ENCODE measurements around the gene SMARCA2. TPM values are rescaled to one million over a fixed set of nuclear protein-coding genes. Genes with fewer than 3 reads are reported as not detected.

The SMARCA2 gene
- total RNA-seq, 1 donor from 2014 or later, result 110 TPM

- H3K27ac Mint-ChIP-seq (ENCODE audit: unreplicated experiment), result no peak overlapping the region
- H3K4me3 Mint-ChIP-seq (ENCODE audit: unreplicated experiment), result no peak overlapping the region
- no peak for DNase-seq (ENCODE audit: extremely low spot score, unreplicated experiment)
- H3K9me3 Mint-ChIP-seq (ENCODE audit: unreplicated experiment), result no peaks in the 10 kb centered on the region
- peaks cover 7% of the 10 kb centered on the region for H3K4me1 Mint-ChIP-seq (ENCODE audit: unreplicated experiment)
- no peaks in the 10 kb centered on the region for H3K27me3 Mint-ChIP-seq (ENCODE audit: unreplicated experiment)
- peaks cover 15% of the 10 kb centered on the region for H3K36me3 Mint-ChIP-seq (ENCODE audit: unreplicated experiment)
- TF ChIP-seq CTCF (IDR thresholded peaks at IDR 0.05), result no peak
These were observed 164.4 kb downstream of the SMARCA2 start for GRCh38 chr9:2179567-2179966.

- H3K27ac Mint-ChIP-seq (ENCODE audit: unreplicated experiment), result no peak overlapping the region
- H3K9me3 Mint-ChIP-seq (ENCODE audit: unreplicated experiment), result no peaks in the 10 kb centered on the region
- TF ChIP-seq CTCF (IDR thresholded peaks at IDR 0.05), result no peak
- no peaks in the 10 kb centered on the region for H3K27me3 Mint-ChIP-seq (ENCODE audit: unreplicated experiment)
- DNase-seq (ENCODE audit: extremely low spot score, unreplicated experiment), result no peak
- H3K4me1 Mint-ChIP-seq (ENCODE audit: unreplicated experiment), result peaks cover 7% of the 10 kb centered on the region
- peaks cover 18% of the 10 kb centered on the region for H3K36me3 Mint-ChIP-seq (ENCODE audit: unreplicated experiment)
- no peak overlapping the region for H3K4me3 Mint-ChIP-seq (ENCODE audit: unreplicated experiment)
These were observed 165.0 kb downstream of the SMARCA2 start for GRCh38 chr9:2180154-2180553.

- Mint-ChIP-seq H3K4me3 (ENCODE audit: unreplicated experiment) (no peak overlapping the region), H3K36me3 (ENCODE audit: unreplicated experiment) (peaks cover 22% of the 10 kb centered on the region), H3K9me3 (ENCODE audit: unreplicated experiment) (no peaks in the 10 kb centered on the region), H3K27me3 (ENCODE audit: unreplicated experiment) (no peaks in the 10 kb centered on the region), H3K4me1 (ENCODE audit: unreplicated experiment) (peaks cover 7% of the 10 kb centered on the region), H3K27ac (ENCODE audit: unreplicated experiment) (no peak overlapping the region)
- TF ChIP-seq CTCF (IDR thresholded peaks at IDR 0.05), result no peak
- DNase-seq (ENCODE audit: extremely low spot score, unreplicated experiment), result no peak
These were observed 165.6 kb downstream of the SMARCA2 start for GRCh38 chr9:2180704-2181103.

GRCh38 chr9:2181792-2182191 is 166.6 kb downstream of the SMARCA2 start:
- Mint-ChIP-seq H3K4me3 (ENCODE audit: unreplicated experiment) (no peak overlapping the region), H3K4me1 (ENCODE audit: unreplicated experiment) (peaks cover 7% of the 10 kb centered on the region), H3K9me3 (ENCODE audit: unreplicated experiment) (no peaks in the 10 kb centered on the region), H3K27me3 (ENCODE audit: unreplicated experiment) (no peaks in the 10 kb centered on the region), H3K27ac (ENCODE audit: unreplicated experiment) (no peak overlapping the region), H3K36me3 (ENCODE audit: unreplicated experiment) (peaks cover 27% of the 10 kb centered on the region)
- no peak for DNase-seq (ENCODE audit: extremely low spot score, unreplicated experiment)
- peak; percentile 48 for TF ChIP-seq CTCF (IDR thresholded peaks at IDR 0.05)

- H3K27ac Mint-ChIP-seq (ENCODE audit: unreplicated experiment), result no peak overlapping the region
- no peak overlapping the region for H3K4me3 Mint-ChIP-seq (ENCODE audit: unreplicated experiment)
- no peaks in the 10 kb centered on the region for H3K9me3 Mint-ChIP-seq (ENCODE audit: unreplicated experiment)
- DNase-seq (ENCODE audit: extremely low spot score, unreplicated experiment), result no peak
- no peaks in the 10 kb centered on the region for H3K27me3 Mint-ChIP-seq (ENCODE audit: unreplicated experiment)
- no peak for TF ChIP-seq CTCF (IDR thresholded peaks at IDR 0.05)
- H3K4me1 Mint-ChIP-seq (ENCODE audit: unreplicated experiment), result peaks cover 11% of the 10 kb centered on the region
- peaks cover 41% of the 10 kb centered on the region for H3K36me3 Mint-ChIP-seq (ENCODE audit: unreplicated experiment)
These were observed 175.9 kb downstream of the SMARCA2 start for GRCh38 chr9:2190939-2191608.
